Neural cell (in vitro differentiated cells): Measurements from ENCODE around the gene C2CD4A. TPM values are rescaled to one million over a fixed set of nuclear protein-coding genes. Genes with fewer than 3 reads are reported as not detected.

Source experiments
- H2AFZ ChIP-seq: fragments of 200-600, 300-800 bp; sonication (generic), shearing (Covaris generic); 2 replicates; pipeline ENCODE4 v1.6.0; 2014; ENCODE audit warnings: low read depth, mild to moderate bottlenecking, antibody characterized with exemption, low read length, moderate library complexity
- H3F3A ChIP-seq: fragments of 200-600 bp; shearing (Covaris generic); 2 replicates; pipeline ENCODE4 v1.6.1; 2016; ENCODE audit warnings: mild to moderate bottlenecking, moderate library complexity, mixed read lengths, antibody characterized with exemption, low read length; ENCODE audit not compliant: insufficient read depth, poor library complexity, severe bottlenecking
- H3K27ac ChIP-seq: fragments of 200-600, 300-800 bp; sonication (generic), shearing (Covaris generic); 2 replicates; pipeline ENCODE4 v1.5.1; 2014; ENCODE audit warnings: mild to moderate bottlenecking, low read length, moderate library complexity
- H3K27me3 ChIP-seq: fragments of 300-800, 200-600 bp; sonication (generic), shearing (Covaris generic); 2 replicates; pipeline ENCODE4 v1.6.0; 2014; ENCODE audit warnings: mild to moderate bottlenecking, low read depth, low read length, moderate library complexity; ENCODE audit not compliant: insufficient read depth
- H3K36me3 ChIP-seq: fragments of 300-800, 200-600 bp; sonication (generic), shearing (Covaris generic); 2 replicates; pipeline ENCODE4 v1.5.1; 2014; ENCODE audit warnings: mild to moderate bottlenecking, antibody characterized with exemption, low read length, moderate library complexity; ENCODE audit not compliant: insufficient read depth
- H3K4me2 ChIP-seq: fragments of 300-800, 200-600 bp; sonication (generic), shearing (Covaris generic); 2 replicates; pipeline ENCODE4 v1.6.0; 2014; ENCODE audit warnings: mild to moderate bottlenecking, low read length
- H3K4me3 ChIP-seq: fragments of 300-800, 200-600 bp; sonication (generic), shearing (Covaris generic); 2 replicates; pipeline ENCODE4 v1.5.1; 2014; ENCODE audit warnings: mild to moderate bottlenecking, low read length, moderate library complexity
- H3K79me2 ChIP-seq: fragments of 200-600 bp; shearing (Covaris generic); replicated peaks from 2 replicates; pipeline ENCODE4 v1.6.0; 2014; ENCODE audit warnings: mild to moderate bottlenecking, low read length, moderate library complexity; ENCODE audit not compliant: insufficient read depth
- H3K9ac ChIP-seq: fragments of 300-800, 200-600 bp; sonication (generic), shearing (Covaris generic); 2 replicates; pipeline ENCODE4 v1.6.1; 2016; ENCODE audit warnings: mild to moderate bottlenecking, low read length, mixed read lengths
- H3K9me2 ChIP-seq: fragments of 200-600 bp; shearing (Covaris generic); 2 replicates; pipeline ENCODE4 v1.6.1; 2016; ENCODE audit warnings: mild to moderate bottlenecking, low read length, mixed read lengths; ENCODE audit not compliant: insufficient read depth
- H3K9me3 ChIP-seq: fragments of 200-600, 300-800 bp; sonication (generic), shearing (Covaris generic); 2 replicates; pipeline ENCODE4 v1.6.1; 2016; ENCODE audit warnings: mild to moderate bottlenecking, mixed run types, low read length, moderate library complexity, mixed read lengths
- H4K20me1 ChIP-seq: fragments of 200-600 bp; shearing (Covaris generic); 2 replicates; pipeline ENCODE4 v1.6.1; 2016; ENCODE audit warnings: mild to moderate bottlenecking, mixed run types; ENCODE audit not compliant: insufficient read depth
- EP300 ChIP-seq: fragments of 450-650 bp; conservative IDR thresholded peaks from 2 replicates; pipeline ENCODE4 v1.6.1; 2014; ENCODE audit warnings: antibody characterized with exemption, mild to moderate bottlenecking, moderate library complexity; ENCODE audit not compliant: poor library complexity, severe bottlenecking
- EZH2 ChIP-seq: fragments of 200-600, 300-800 bp; shearing (Covaris generic), sonication (generic); IDR thresholded peaks from 2 replicates; pipeline ENCODE4 v1.6.1; 2014; ENCODE audit warnings: antibody characterized with exemption, low read length, borderline replicate concordance, mild to moderate bottlenecking; ENCODE audit not compliant: insufficient read depth, poor library complexity, severe bottlenecking
- MXI1 ChIP-seq: fragments of 450-650 bp; conservative IDR thresholded peaks from 2 replicates; pipeline ENCODE4 v1.6.1; 2014; ENCODE audit warnings: antibody characterized with exemption, mild to moderate bottlenecking; ENCODE audit not compliant: poor library complexity, severe bottlenecking
- POLR2AphosphoS5 ChIP-seq: IDR thresholded peaks from 2 replicates; pipeline ENCODE4 v1.6.1; 2012
- RAD21 ChIP-seq: fragments of 450-650 bp; conservative IDR thresholded peaks from 2 replicates; pipeline ENCODE4 v1.6.1; 2014; ENCODE audit warnings: antibody characterized with exemption, mild to moderate bottlenecking, moderate library complexity
- SMC3 ChIP-seq: fragments of 450-650 bp; conservative IDR thresholded peaks from 2 replicates; pipeline ENCODE4 v1.6.1; 2014; ENCODE audit warnings: antibody characterized with exemption, mild to moderate bottlenecking, moderate library complexity; ENCODE audit not compliant: poor library complexity
- TAF1 ChIP-seq: IDR thresholded peaks from 2 replicates; pipeline ENCODE4 v1.6.1; 2012; ENCODE audit warnings: low read depth
- polyA plus RNA-seq: library from polyadenylated mRNA; depleted of rRNA; stranded (reverse); fragments of >200 nt; gene quantifications from 2 replicates; pipeline ENCODE4 v1.2.3, GENCODE V29; 2014
- TF ChIP-seq, protein P1 (sequence below): IDR thresholded peaks from 2 replicates; pipeline ENCODE4 v1.6.1; 2012; ENCODE audit warnings: borderline replicate concordance
- TF ChIP-seq, protein P2 (sequence below): fragments of 450-650 bp; IDR thresholded peaks from 2 replicates; pipeline ENCODE4 v1.5.1; 2014; ENCODE audit warnings: antibody characterized with exemption, mild to moderate bottlenecking, moderate library complexity; ENCODE audit not compliant: poor library complexity, severe bottlenecking

C2CD4A gene
- polyA plus RNA-seq, 1 donor from 2014 or later, result not detected

DNA sequence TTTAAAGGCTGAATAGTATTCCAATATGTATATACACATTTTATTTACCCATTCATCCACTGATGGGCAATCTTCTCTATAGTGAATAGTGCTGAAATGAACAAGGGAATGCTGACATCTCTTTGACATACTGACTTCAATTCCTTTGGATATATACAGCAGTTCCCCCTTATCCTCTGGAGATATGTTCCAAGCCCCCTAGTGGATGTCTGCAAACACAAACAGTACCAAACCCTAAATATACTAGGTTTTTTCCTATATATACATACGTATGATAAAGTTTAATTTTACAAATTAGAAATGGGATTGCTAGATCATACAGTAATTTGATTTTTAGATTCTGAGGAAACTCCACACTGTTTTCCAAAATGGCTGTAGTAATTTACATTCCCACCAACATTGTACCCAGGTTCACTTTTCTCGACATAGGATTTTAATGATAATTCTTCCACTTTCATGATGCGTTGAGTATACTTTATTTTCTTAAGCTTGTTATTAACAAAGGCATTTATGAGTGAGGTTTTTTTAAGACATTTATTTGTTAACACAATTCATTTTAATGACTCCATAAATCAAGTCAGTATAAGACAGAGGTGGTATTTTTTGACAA is 44.7 kb upstream of the C2CD4A start:
- H3K4me3 ChIP-seq, result no peak overlapping the region
- no peak overlapping the region for H3K4me2 ChIP-seq
- H3K27ac ChIP-seq, result no peak overlapping the region
- no peak overlapping the region for H3K9ac ChIP-seq
- no peaks in the 10 kb centered on the region for H3K9me3 ChIP-seq
- H4K20me1 ChIP-seq, result no peaks in the 10 kb centered on the region
- H3F3A ChIP-seq, result no peaks in the 10 kb centered on the region
- H3K36me3 ChIP-seq, result no peaks in the 10 kb centered on the region
- no peaks in the 10 kb centered on the region for H3K27me3 ChIP-seq
- H3K9me2 ChIP-seq, result no peaks in the 10 kb centered on the region
- H2AFZ ChIP-seq, result no peak overlapping the region
- TF ChIP-seq, protein P1, sequence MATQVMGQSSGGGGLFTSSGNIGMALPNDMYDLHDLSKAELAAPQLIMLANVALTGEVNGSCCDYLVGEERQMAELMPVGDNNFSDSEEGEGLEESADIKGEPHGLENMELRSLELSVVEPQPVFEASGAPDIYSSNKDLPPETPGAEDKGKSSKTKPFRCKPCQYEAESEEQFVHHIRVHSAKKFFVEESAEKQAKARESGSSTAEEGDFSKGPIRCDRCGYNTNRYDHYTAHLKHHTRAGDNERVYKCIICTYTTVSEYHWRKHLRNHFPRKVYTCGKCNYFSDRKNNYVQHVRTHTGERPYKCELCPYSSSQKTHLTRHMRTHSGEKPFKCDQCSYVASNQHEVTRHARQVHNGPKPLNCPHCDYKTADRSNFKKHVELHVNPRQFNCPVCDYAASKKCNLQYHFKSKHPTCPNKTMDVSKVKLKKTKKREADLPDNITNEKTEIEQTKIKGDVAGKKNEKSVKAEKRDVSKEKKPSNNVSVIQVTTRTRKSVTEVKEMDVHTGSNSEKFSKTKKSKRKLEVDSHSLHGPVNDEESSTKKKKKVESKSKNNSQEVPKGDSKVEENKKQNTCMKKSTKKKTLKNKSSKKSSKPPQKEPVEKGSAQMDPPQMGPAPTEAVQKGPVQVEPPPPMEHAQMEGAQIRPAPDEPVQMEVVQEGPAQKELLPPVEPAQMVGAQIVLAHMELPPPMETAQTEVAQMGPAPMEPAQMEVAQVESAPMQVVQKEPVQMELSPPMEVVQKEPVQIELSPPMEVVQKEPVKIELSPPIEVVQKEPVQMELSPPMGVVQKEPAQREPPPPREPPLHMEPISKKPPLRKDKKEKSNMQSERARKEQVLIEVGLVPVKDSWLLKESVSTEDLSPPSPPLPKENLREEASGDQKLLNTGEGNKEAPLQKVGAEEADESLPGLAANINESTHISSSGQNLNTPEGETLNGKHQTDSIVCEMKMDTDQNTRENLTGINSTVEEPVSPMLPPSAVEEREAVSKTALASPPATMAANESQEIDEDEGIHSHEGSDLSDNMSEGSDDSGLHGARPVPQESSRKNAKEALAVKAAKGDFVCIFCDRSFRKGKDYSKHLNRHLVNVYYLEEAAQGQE, result no peak
- TF ChIP-seq TAF1 (no peak), EZH2 (no peak), EP300 (no peak), POLR2AphosphoS5 (no peak), RAD21 (no peak), MXI1 (no peak), SMC3 (no peak)
- TF ChIP-seq, protein P2, sequence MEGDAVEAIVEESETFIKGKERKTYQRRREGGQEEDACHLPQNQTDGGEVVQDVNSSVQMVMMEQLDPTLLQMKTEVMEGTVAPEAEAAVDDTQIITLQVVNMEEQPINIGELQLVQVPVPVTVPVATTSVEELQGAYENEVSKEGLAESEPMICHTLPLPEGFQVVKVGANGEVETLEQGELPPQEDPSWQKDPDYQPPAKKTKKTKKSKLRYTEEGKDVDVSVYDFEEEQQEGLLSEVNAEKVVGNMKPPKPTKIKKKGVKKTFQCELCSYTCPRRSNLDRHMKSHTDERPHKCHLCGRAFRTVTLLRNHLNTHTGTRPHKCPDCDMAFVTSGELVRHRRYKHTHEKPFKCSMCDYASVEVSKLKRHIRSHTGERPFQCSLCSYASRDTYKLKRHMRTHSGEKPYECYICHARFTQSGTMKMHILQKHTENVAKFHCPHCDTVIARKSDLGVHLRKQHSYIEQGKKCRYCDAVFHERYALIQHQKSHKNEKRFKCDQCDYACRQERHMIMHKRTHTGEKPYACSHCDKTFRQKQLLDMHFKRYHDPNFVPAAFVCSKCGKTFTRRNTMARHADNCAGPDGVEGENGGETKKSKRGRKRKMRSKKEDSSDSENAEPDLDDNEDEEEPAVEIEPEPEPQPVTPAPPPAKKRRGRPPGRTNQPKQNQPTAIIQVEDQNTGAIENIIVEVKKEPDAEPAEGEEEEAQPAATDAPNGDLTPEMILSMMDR, result no peak
- H3K79me2 ChIP-seq, result no peaks in the 10 kb centered on the region

DNA sequence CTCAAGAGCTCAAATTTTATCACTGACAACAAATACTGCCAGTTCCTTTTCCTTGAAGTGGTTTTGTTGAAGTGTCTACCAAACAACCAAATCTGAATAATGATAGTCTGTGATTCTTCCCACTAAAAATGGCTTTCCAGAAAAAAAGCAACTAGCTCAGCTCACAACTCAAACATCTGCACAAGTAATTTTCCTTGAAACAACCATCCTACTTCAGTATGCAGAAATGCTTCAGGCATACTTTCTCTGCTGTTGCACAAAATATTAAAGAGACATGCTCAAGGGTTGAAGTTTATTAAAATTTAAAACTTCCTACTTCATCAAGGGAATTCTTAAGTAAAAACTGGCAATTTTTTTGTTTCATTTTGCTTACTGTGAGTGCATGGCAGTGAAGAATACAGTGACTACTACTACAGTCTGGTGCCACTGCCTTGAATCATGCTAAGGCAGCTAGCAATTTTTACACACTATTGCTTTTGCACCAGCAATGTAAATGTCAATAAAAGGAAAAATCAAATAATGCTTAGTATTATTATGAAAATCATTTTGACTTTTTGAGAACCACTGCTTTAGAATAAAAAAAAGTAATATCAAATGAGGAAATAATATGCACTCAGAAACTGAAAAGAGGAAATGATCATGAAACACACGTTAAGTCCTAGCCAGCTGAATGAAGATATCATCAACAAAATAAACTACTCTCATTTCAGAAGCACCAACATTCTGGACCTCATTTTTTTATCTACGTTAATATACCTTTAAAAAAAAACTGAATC is 40.1 kb upstream of the C2CD4A start:
- Histone ChIP-seq H3K4me3 (no peak overlapping the region), H4K20me1 (no peaks in the 10 kb centered on the region), H3K79me2 (no peaks in the 10 kb centered on the region), H3K9me3 (no peaks in the 10 kb centered on the region), H3K36me3 (no peaks in the 10 kb centered on the region), H3F3A (no peaks in the 10 kb centered on the region), H3K9me2 (no peaks in the 10 kb centered on the region), H3K4me2 (no peak overlapping the region), H2AFZ (no peak overlapping the region), H3K27ac (no peak overlapping the region), H3K27me3 (no peaks in the 10 kb centered on the region), H3K9ac (no peak overlapping the region)
- no peak for TF ChIP-seq SMC3
- TF ChIP-seq EZH2, result no peak
- TF ChIP-seq EP300, result no peak
- TF ChIP-seq, protein P2, result no peak
- no peak for TF ChIP-seq POLR2AphosphoS5
- no peak for TF ChIP-seq MXI1
- TF ChIP-seq TAF1, result no peak
- TF ChIP-seq, protein P1, result no peak
- no peak for TF ChIP-seq RAD21
